GM23338 (cell line): ENCODE data around the gene EIF2D. TPM values are rescaled to one million over a fixed set of nuclear protein-coding genes. Genes with fewer than 3 reads are reported as not detected.

Experiments used
- ETS1 ChIP-seq: IDR thresholded peaks from 2 replicates; pipeline ENCODE4 v1.6.1; 2016; ENCODE audit warnings: antibody characterized with exemption
- EZH2 ChIP-seq: fragments of 200-600 bp; sonication (generic); IDR thresholded peaks from one replicate; pipeline ENCODE4 v1.8.0; 2017; ENCODE audit warnings: antibody characterized with exemption, mild to moderate bottlenecking, low read depth; ENCODE audit not compliant: unreplicated experiment
- NANOG ChIP-seq: IDR thresholded peaks from 2 replicates; pipeline ENCODE4 v1.6.1; 2016; ENCODE audit warnings: antibody characterized with exemption, borderline replicate concordance
- REST ChIP-seq: IDR thresholded peaks from one replicate; pipeline ENCODE4 v1.6.1; 2018; ENCODE audit warnings: antibody characterized with exemption; ENCODE audit not compliant: unreplicated experiment
- STAT1 ChIP-seq: IDR thresholded peaks from one replicate; pipeline ENCODE4 v1.6.1; 2016; ENCODE audit warnings: antibody characterized with exemption; ENCODE audit not compliant: unreplicated experiment
- ZNF462 ChIP-seq: fragments of 250-450 bp; sonication (Bioruptor Pico); IDR thresholded peaks from 2 replicates; pipeline ENCODE4 v1.5.0; 2020; ENCODE audit warnings: mild to moderate bottlenecking, moderate library complexity
- polyA plus RNA-seq: library from polyadenylated mRNA; unstranded; fragments of >200 nt; fragmentation: Nextera tagmentation; extraction: Ambion mirVana; gene quantifications from 2 replicates; pipeline ENCODE4 v1.2.1, GENCODE V29; 2016
- total RNA-seq: library from RNA; depleted of rRNA; stranded (reverse); fragments of >200 nt; shearing (Covaris generic); gene quantifications from 2 replicates; pipeline ENCODE4 v1.2.3, GENCODE V29; 2014

Gene EIF2D
- total and polyA plus RNA-seq, 2 experiments from 2014 or later: 25.1 to 34.8 TPM

- TF ChIP-seq ZNF462 (no peak), NANOG (no peak), REST (no peak), ETS1 (no peak), STAT1 (no peak), EZH2 (no peak)
These were observed 32.4 kb downstream of the EIF2D start (continued) for GRCh38 chr1:206579747-206580437.
